ENCODE data around the gene RIT1.

Gene RIT1

GRCh38 chr1:155856257-155856974, 54.7 kb downstream of the RIT1 start:
- DNase-seq: no peak

- DNase-seq: no peak
Measured at GRCh38 chr1:155850345-155850744, 60.8 kb downstream of the RIT1 start.

GRCh38 chr1:155847823-155848529, 63.2 kb downstream of the RIT1 start:
- no peak for DNase-seq

Data from C1 segment of cervical spinal cord (tissue), 14 donors.